K562 (cell line): ENCODE results near the gene ADK. TPM values are rescaled to one million over a fixed set of nuclear protein-coding genes. Genes with fewer than 3 reads are reported as not detected.

Experiments
- ADNP ChIP-seq: fragments of 200-800 bp; sonication (Bioruptor generic); IDR thresholded peaks from 2 replicates; pipeline ENCODE4 v1.6.1; 2016; ENCODE audit warnings: missing genetic modification characterization, missing compliant biosample characterization
- ARID1B ChIP-seq: fragments of 450-650 bp; IDR thresholded peaks from 2 replicates; pipeline ENCODE4 v1.6.1; 2016; ENCODE audit warnings: antibody characterized with exemption, mild to moderate bottlenecking, inconsistent platforms
- BRF2 ChIP-seq: IDR thresholded peaks from 3 replicates; pipeline ENCODE4 v1.6.1; 2011; ENCODE audit warnings: borderline replicate concordance, mild to moderate bottlenecking; ENCODE audit not compliant: insufficient read length, insufficient read depth
- CBX3 ChIP-seq, 2 experiments: IDR thresholded peaks; 1 replicate in 1 of 2; 2 replicates in 1 of 2; pipeline ENCODE4 v1.6.1; 2012; ENCODE audit warnings: inconsistent platforms in 2 of 2, low read length in 2 of 2, borderline replicate concordance in 1 of 2, control low read depth in 1 of 2
- CEBPZ ChIP-seq: fragments of 150-350 bp; IDR thresholded peaks from 2 replicates; pipeline ENCODE4 v1.6.1; 2014; ENCODE audit warnings: low read depth, mild to moderate bottlenecking, low read length, borderline replicate concordance
- ELF4 ChIP-seq: fragments of 450-650 bp; formaldehyde crosslinking; IDR thresholded peaks from 2 replicates; pipeline ENCODE4 v1.4.0; 2022; ENCODE audit warnings: missing genetic modification characterization
- HNRNPK ChIP-seq: fragments of 200-400 bp; formaldehyde crosslinking; IDR thresholded peaks from one replicate; pipeline ENCODE4 v1.6.1; 2018; ENCODE audit warnings: mild to moderate bottlenecking, low read depth, low read length; ENCODE audit not compliant: poor library complexity, severe bottlenecking
- KLF13 ChIP-seq: fragments of 450-650 bp; IDR thresholded peaks from 2 replicates; pipeline ENCODE4 v1.6.1; 2016; ENCODE audit warnings: missing genetic modification characterization, low read depth, mild to moderate bottlenecking, missing compliant biosample characterization, moderate library complexity, borderline replicate concordance
- MEIS2 ChIP-seq: fragments of 450-650 bp; IDR thresholded peaks from 2 replicates; pipeline ENCODE4 v1.6.1; 2014; ENCODE audit warnings: mild to moderate bottlenecking; ENCODE audit not compliant: partially characterized antibody
- NR4A1 ChIP-seq, 2 experiments: fragments of 250-450 bp in 1 of 2; fragments of 450-650 bp in 1 of 2; sonication (Bioruptor Pico) in 1 of 2; IDR thresholded peaks; 2 replicates each; pipeline versions ENCODE4 v1.4.0 to v1.6.1; 2016 to 2020; ENCODE audit warnings: mild to moderate bottlenecking in 2 of 2, missing compliant biosample characterization in 1 of 2, missing genetic modification characterization in 1 of 2, moderate library complexity in 1 of 2
- POLR2G ChIP-seq: fragments of 200-400 bp; formaldehyde crosslinking; IDR thresholded peaks from 2 replicates; pipeline ENCODE4 v1.6.1; 2017; ENCODE audit warnings: low read depth, mild to moderate bottlenecking, antibody characterized with exemption, low read length, moderate library complexity
- RAD51 ChIP-seq: fragments of 450-650 bp; IDR thresholded peaks from 2 replicates; pipeline ENCODE4 v1.7.1; 2016; ENCODE audit warnings: low read depth, mild to moderate bottlenecking, borderline replicate concordance
- SP1 ChIP-seq: sonication (generic); formaldehyde crosslinking; IDR thresholded peaks from 2 replicates; pipeline ENCODE4 v1.8.1; 2022; ENCODE audit warnings: mild to moderate bottlenecking, missing genetic modification reagents
- XRCC4 ChIP-seq: IDR thresholded peaks from one replicate; pipeline ENCODE4 v1.6.1; 2011; ENCODE audit not compliant: insufficient read depth, insufficient read length; ENCODE audit errors: extremely low read depth
- ZBTB11 ChIP-seq, 3 experiments: fragments of 200-800 bp in 1 of 3; fragments of 250-450 bp in 1 of 3; fragments of 450-650 bp in 1 of 3; sonication (Bioruptor Pico) in 1 of 3; sonication (Bioruptor generic) in 1 of 3; formaldehyde crosslinking in 1 of 3; IDR thresholded peaks; 2 replicates each; pipeline versions ENCODE4 v1.6.1 to v1.8.0; 2016 to 2022; ENCODE audit warnings: mild to moderate bottlenecking in 2 of 3, missing genetic modification characterization in 2 of 3, missing compliant biosample characterization in 1 of 3, moderate library complexity in 1 of 3
- ZBTB17 ChIP-seq: fragments of 450-650 bp; formaldehyde crosslinking; IDR thresholded peaks from 2 replicates; pipeline ENCODE4 v1.4.0; 2020; ENCODE audit warnings: mild to moderate bottlenecking
- ZNF316 ChIP-seq: fragments of 450-650 bp; IDR thresholded peaks from 2 replicates; pipeline ENCODE4 v1.6.1; 2016
- ZZZ3 ChIP-seq: fragments of 450-650 bp; IDR thresholded peaks from 2 replicates; pipeline ENCODE4 v1.6.1; 2016; ENCODE audit warnings: antibody characterized with exemption, mild to moderate bottlenecking, moderate library complexity
- polyA plus RNA-seq, 8 experiments: library from polyadenylated mRNA; depleted of rRNA in 4 of 8; stranded (reverse) in 5 of 8; unstranded in 3 of 8; fragments of >200 nt; fragmentation: Nextera tagmentation in 2 of 8; fragmentation: Illumina TruSeq in 1 of 8; extraction: Ambion mirVana in 2 of 8; extraction: Trizol in 1 of 8; gene quantifications; 2 replicates each; pipeline versions ENCODE4 v1.2.1 to v1.2.3, GENCODE V29; 2011 to 2014; ENCODE audit warnings: inconsistent platforms in 1 of 8, missing spikeins in 1 of 8
- total RNA-seq, 7 experiments: library from RNA; depleted of rRNA in 6 of 7; stranded (reverse); fragments of >200 nt in 6 of 7; fragmentation: Illumina TruSeq in 2 of 7; extraction: Trizol in 2 of 7; gene quantifications; 2 replicates each; pipeline versions ENCODE4 v1.2.1 to v1.2.3, GENCODE V29; 2011 to 2021; ENCODE audit warnings: low replicate concordance in 1 of 7

ADK gene
- total and polyA plus RNA-seq, 9 of the 15 experiments (the other 6 are each of a cell fraction or from before 2014, with no cell fraction given) = 54.2 to 97.8 (median 73.6) TPM

GRCh38 chr10:74150990-74151878 lies at the start of gene ADK (continued):
- TF ChIP-seq CEBPZ = no peak
- TF ChIP-seq ZBTB17 (CRISPR knock-in tag) = peak; percentile 52; the same call in 1 of the 2 replicates
- TF ChIP-seq MEIS2 = peak; percentile 59
- no peak; the same call in 1 of the 2 replicates for TF ChIP-seq ARID1B
- 0 out of 2 replicates have a peak, but pooled peaks have one; percentile 36 for TF ChIP-seq NR4A1 (CRISPR knock-in tag; IDR thresholded peaks at IDR 0.05)
- TF ChIP-seq NR4A1 (tag; IDR thresholded peaks at IDR 0.05) = no peak
- no peak for TF ChIP-seq BRF2
- peak; percentile 88 for TF ChIP-seq POLR2G
- no peak for TF ChIP-seq XRCC4
- 0 out of 2 replicates have a peak, but pooled peaks have one; percentile 26 for TF ChIP-seq RAD51
- no peak for TF ChIP-seq ZBTB11 (CRISPR knock-in tag; IDR thresholded peaks at IDR 0.05)
- TF ChIP-seq HNRNPK = no peak
- no peak for TF ChIP-seq ELF4 (CRISPR knock-in tag)
- TF ChIP-seq KLF13 = peak; percentile 79
- TF ChIP-seq ZZZ3 = no peak
- 0 out of 2 replicates have a peak, but pooled peaks have one; percentile 10 for TF ChIP-seq ZNF316
- TF ChIP-seq CBX3 (IDR thresholded peaks at IDR 0.05; ENCODE audit: borderline replicate concordance in 1 of 2, low read length in 2 of 2) = no peak
- TF ChIP-seq SP1 (CRISPR knock-in tag) = peak; percentile 98
- no peak for TF ChIP-seq ADNP (tag)
